ENCODE data around the gene CCDC78. TPM values are rescaled to one million over a fixed set of nuclear protein-coding genes. Genes with fewer than 3 reads are reported as not detected.
A peak's percentile ranks its signal among the peaks of the same experiment; 100 is the strongest.
"Not testable (repeated sequence)": the region's sequence is repeated elsewhere in the genome, so short reads cannot be mapped to it uniquely, and the experiment has no call there.

Gene CCDC78
- total and polyA plus RNA-seq, 2 of the 13 experiments (the other 11 are each of a cell fraction or from before 2014, with no cell fraction given) = 0.53 to 1.5 TPM

GRCh38 chr16:712740-713250 lies 13.4 kb downstream of the CCDC78 start (continued):
- TF ChIP-seq ZBED4 (CRISPR knock-in tag; IDR thresholded peaks at IDR 0.05; ENCODE audit: borderline replicate concordance) (0 out of 2 replicates have a peak, but pooled peaks have one; percentile 30), ADNP (CRISPR knock-in tag; IDR thresholded peaks at IDR 0.05) (peak; percentile 79), ZNF792 (CRISPR knock-in tag; IDR thresholded peaks at IDR 0.05) (peak; percentile 27; the same call in 1 of the 2 replicates), TEAD3 (CRISPR knock-in tag; optimal IDR thresholded peaks at IDR 0.05; ENCODE audit: borderline replicate concordance) (peak; percentile 88), TBX3 (IDR thresholded peaks at IDR 0.05; ENCODE audit: borderline replicate concordance) (peak; percentile 58; the same call in 1 of the 2 replicates), HMGXB4 (CRISPR knock-in tag; IDR thresholded peaks at IDR 0.05; ENCODE audit: borderline replicate concordance in 1 of 2, low read depth in 1 of 2) (peak in 1 of 2 experiments; percentile 41; a peak in 2 of 4 replicates), RCOR2 (CRISPR knock-in tag; IDR thresholded peaks at IDR 0.05) (peak; percentile 64; the same call in 1 of the 2 replicates), SOX5 (CRISPR knock-in tag; IDR thresholded peaks at IDR 0.05; ENCODE audit: borderline replicate concordance) (peak; percentile 66; the same call in 1 of the 2 replicates), FOXP1 (CRISPR knock-in tag; IDR thresholded peaks at IDR 0.05) (0 out of 2 replicates have a peak, but pooled peaks have one; percentile 13), IKZF5 (CRISPR knock-in tag; IDR thresholded peaks at IDR 0.05) (peak; percentile 48; the same call in 1 of the 2 replicates), KLF16 (CRISPR knock-in tag; IDR thresholded peaks at IDR 0.05) (peak in 1 of 2 experiments; percentile 65; a peak in 2 of 4 replicates), NR2F6 (CRISPR knock-in tag; IDR thresholded peaks at IDR 0.05) (0 out of 2 replicates have a peak, but pooled peaks have one; percentile 20), CEBPB (IDR thresholded peaks at IDR 0.05; ENCODE audit: borderline replicate concordance, low read depth, low read length) (peak; percentile 81), TFE3 (CRISPR knock-in tag; IDR thresholded peaks at IDR 0.05) (peak; percentile 83; the same call in 1 of the 2 replicates), ZMYM3 (CRISPR knock-in tag; IDR thresholded peaks at IDR 0.05) (peak; percentile 77), BHLHE40 (IDR thresholded peaks at IDR 0.05; ENCODE audit: low read length) (0 out of 2 replicates have a peak, but pooled peaks have one; percentile 33), FOXO1 (CRISPR knock-in tag; IDR thresholded peaks at IDR 0.05) (peak; percentile 15; the same call in 1 of the 2 replicates), SALL1 (CRISPR knock-in tag; IDR thresholded peaks at IDR 0.05) (peak; percentile 25; the same call in 1 of the 2 replicates)
- not testable (repeated sequence) for TF ChIP-seq FOXP1, NR2F6 (IDR thresholded peaks at IDR 0.05)
